Stimulated activated CD4-positive, alpha-beta T cell treated with anti-CD3 and anti-CD28 coated beads, Interleukin-12 subunit alpha, Interleukin-12 subunit beta, amount 100 ng/mL, for 24 hours (primary cell): ENCODE data around the gene ETV3.
"Not testable (repeated sequence)": the region's sequence is repeated elsewhere in the genome, so short reads cannot be mapped to it uniquely, and the experiment has no call there.

ENCODE experiments used
- DNase-seq, 2 experiments: peaks; one replicate each; pipeline ENCODE4 v3.0.0-alpha.2; 2020; ENCODE audit warnings: low read depth in 2 of 2

Gene ETV3

DNA sequence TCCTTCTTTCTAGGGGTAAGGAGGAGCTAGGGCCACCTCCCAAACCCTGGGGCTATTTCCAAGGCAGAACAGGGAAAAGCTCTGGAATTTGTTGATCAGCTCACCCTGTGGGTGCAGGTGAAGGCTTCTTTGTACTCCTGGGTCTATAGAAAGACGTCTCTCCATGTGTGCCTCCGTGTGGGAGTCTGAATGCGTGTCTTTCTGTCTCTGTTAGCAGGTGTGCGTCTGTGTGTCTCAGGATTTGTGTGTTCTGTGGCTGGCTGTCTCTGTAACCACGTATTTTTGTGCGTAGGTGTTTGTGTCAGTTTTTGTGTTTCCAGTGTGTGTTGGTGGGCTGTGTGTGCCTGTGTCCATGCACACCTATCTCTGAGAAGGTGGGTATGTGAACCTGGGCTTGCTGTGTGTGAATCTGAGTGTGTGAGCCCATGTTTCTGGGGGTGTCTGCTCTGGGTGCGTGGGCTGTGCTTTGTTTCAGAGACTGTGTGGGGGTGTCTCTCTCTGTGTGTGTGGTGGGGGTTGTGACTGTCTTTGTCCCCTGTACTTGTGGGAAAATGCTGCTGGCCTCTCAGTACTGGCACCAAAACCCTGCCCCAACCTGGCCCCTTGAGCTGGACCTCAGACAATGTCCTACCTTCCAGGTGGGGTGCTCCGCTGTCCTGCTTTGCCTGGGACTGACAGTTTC, 25.9 kb downstream of the ETV3 start:
- no peak for DNase-seq

DNA sequence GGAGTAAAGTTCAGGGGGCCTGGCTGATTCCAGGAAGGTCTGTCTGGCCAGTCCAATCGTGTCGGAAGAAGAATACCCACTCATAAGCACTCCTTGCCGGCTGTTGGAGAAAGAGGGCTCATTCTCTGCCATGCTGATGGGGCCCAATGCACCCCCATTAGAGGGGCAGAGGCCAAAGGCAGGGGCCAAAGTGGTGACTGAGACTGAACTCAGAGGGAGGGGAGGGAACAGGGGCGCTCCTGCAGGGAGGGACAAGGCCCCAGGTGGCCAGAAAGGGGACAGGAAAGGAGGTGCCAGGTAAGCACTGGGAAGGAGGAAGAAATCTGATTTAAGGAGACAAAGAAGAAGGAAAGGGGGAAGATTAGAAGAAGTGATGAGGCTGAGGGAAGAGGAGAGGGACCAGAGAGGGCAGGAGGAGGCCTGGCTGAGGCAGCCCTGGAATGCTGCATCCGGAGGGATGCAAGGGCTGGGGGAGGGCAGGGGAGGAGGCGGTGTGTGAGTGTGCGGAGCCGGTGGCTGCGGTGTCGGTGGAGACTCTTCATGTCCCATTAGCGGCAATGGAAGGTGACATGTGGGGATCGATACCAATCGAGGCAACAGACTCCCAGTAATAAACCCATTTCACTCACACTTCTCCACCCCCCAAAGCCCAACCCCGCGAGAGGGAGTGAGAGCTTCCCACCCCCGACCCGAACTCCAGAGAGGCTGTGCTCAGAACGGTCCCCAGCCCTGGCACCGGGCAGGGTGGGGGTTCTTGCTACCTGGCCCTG, 26.6 kb downstream of the ETV3 start:
- DNase-seq, result no peak

DNA sequence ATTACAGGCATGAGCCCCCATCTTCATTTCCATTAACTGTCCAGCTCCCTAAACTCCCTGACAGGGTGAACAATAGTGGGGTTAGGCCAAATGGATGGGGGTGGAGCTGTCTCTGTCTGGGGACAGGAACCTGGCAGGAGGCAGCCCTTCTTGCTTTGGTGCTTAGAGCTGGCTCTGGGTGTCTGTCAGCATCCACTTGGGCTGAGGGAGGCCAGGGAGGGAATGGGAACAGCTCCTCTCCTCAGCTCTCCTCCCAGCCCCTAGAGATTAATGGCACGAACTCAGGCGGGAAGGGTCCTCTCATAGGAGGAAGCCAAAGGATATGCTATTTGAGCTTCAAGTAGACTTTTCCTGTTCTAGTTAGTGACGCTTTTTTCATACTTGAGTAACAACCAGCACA, 27.5 kb downstream of the ETV3 start:
- no peak for DNase-seq

DNA sequence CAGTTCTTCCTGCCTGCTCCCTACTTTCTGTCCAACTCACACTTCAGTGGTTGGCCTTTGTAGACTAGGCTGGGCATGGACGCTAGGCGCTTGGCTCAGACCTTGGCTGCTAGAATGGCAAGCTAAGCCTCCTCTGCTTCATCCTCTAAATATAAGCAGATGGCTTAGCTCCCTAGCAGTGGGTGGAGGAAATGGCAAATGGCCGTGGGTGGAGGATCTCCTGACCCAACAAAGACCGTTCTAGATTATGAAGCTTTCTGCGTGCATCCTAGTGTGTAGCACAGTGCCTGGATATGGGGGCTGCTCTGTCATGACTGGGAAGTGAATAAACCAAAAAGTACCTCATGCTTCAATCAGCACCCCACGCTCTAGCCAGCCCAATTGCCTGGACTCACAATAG, 28.2 kb downstream of the ETV3 start:
- DNase-seq, result no peak

DNA sequence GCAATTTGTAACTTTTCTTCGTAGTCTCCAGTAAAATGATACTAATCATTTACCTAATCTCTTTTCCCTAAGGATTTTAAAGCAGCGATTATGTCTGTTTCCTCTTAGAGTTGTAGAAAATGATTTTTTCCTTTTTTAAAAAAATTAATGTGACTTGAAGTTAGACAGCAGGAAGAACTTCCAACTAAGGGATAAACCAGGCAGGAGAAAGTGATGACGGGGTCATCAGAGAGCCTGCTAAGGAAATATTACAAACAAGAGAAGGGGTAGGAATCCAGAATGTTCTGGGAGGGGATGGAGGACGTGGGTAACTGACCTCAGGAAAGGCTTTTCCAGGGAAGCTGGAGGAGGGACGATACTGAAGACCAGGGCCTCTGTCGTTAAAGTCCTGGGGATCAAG, 29.7 kb downstream of the ETV3 start:
- no peak for DNase-seq

DNA sequence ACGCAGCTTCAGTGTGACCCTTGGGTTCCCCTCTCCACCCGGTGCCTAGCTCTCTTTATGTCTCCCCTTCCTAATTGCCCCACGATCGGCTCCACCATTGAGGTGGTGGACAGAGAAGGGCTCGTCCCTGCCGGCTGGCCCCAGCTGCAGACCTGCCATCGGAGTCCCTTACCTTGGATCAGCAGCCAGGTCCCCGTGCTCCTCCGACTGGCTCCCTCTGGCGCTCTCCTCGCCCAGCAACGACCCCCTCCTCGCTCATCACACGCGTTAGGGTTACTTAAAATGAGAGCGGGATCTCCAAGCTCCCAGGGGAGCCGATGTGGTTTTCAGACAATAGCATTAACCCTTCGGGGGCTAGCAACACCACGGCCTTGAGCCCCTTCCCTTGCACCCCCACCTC, 30.5 kb downstream of the ETV3 start:
- no peak for DNase-seq

DNA sequence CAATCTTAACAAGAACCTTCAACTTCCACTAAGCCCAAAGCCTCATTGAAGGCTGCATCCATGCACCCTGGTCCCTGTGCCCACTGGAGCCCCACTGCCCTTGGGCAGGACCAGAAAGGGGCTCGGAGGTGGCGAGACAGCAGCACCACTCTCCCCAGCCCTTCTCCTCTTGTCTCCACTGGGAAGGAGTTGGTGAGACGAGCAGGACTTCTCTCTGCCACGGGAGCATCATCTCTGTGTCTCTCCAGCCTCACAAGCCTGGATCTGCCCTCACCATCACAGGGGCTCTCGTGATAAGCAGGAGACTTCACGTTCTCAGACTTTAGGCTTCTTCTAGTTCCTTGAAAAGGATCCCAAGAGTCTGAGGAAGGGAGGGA, 31.4 kb downstream of the ETV3 start:
- no peak for DNase-seq

DNA sequence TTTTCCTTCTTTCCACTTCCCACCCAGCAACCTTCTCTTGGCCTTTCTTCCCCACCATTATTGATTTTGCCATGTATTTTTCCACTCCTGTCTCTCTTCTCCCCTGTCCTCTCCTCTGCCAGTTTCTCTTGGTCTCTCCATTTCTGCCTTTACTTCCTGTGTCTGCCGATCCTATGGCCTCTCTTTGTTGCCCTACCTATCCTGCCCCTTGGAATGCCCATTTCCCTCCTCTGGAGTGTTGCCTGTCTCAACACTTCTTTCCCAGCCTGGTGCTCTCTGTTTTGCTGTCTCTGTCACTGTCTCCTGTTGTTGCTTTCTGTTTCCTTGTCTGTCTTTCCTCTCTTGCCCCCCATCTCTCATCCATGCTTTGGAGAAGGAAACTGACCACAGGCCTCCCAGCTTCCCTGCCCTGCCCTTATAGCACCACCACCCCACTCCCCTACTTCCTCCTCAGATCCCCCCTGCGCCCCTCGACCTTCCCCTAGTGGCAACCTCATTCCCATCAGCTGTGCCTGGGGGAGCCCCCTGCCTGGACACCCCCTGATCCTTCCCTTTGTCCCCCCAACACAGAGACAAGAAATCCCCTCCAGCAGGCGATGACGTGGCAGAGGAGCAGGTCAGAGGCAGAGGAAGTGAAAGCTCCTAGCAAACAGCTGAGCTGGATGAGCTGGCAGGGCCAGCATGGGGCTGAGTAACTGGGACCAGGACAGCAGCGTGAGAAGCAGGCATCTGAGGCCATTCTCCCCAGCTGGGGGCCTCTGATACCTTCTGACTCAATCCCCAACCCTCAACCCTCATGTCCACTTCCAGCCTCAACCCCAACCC, 32.0 kb downstream of the ETV3 start:
- DNase-seq, result no peak

DNA sequence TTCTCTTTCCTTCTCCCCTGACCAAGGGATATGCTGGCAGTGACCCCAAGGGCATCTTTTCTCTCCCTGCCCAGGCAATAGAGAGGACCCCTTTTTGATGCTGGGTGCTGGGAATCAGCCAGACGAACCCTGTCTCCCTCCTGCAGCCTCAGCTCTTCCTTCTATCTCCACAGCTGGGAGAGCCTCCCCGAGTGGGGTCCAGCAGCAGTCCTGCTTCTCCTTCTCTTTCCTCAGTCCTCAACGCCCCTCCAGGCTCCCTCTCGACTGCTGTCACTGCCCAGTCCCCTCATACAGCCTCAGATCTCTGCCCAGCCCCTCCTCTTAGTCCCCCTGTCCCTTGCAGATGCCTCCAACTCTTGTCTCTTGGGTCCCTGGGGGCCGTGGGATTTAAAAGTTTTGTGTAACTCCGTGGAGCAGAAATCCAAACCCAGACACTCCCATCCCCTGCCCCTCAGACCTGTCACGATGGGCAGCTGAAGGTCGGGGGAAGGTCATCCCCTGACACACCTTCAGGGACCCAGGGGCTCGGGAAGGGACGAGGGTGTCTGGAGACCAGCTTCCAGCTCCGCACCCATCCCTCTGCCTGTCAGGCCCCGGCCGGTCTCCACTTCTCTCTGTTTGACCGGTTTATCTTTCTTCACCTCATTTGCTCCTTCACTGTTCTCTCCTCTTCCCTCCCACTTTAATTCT, 32.8 kb downstream of the ETV3 start:
- no peak for DNase-seq

DNA sequence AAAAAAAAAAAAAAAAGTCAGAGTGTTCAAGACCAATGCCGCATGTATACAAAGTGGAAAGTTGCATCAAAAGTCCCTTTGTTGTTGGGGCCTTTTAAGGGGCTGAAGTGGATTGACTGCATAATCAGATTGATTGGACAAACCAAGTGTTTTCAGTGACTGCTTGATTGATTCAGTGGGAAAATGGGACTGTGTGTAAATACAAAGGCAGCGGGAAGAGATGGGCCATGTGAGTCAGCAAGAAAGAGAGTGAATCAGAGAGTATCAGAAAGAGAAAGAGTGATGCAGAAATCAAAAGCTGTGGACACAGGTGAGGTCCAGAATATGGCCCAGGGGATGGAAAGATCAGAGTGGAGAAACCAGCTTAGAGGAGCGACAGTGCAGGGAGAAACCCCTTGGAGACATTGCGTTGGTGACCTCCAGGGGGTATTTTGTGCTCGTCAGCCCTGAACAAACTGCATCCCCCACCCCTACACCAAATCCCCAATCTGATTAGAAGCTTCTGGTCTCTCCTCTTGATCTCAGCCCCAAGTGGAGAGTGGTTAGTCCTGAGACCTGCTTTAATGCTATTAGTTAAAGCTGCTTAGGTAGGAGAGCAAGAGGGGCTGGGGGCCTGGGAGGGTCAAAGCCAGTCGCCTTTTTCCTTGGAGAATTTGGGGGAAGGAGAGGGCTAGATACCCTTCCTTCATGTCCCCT, 33.4 kb downstream of the ETV3 start:
- DNase-seq, result no peak

DNA sequence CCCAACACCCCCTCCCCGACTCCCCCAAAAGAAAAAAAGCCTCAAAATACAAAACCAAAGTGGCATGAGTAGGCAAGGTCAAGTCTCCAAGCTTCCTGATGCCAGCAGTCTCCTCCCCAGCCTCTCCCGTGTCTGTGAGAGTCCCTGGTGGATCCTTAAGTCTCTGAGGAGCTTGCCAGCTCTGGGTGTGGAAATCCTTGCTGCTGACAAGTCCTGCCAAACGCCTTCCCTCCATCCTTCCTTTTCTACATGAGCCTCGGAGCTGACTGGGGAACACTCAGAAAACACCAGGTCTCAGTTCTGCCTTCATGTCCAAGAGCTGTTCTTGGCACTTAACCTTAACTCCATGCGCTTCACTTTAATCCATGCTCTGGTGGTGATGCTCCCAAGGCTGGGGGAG, 34.9 kb downstream of the ETV3 start:
- DNase-seq, result no peak

DNA sequence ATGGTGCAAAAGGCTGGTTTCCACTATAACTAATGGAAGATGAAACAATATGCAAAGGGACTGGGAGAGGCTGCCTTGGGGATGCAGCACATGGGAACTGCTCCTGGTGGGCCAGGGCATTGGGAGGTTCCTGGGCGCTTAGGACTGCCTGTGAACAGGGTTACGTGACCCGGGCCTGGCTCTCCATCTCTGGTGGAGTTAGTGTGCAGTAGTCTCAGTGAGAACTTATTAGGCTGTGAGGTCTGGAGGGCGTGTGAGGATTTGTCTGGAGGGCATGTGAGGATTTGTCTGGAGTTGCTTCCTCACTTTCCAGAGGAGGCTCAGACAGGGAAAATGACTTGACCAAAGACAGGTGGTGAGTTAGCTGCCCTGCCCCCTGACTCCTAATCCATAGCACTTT, 37.0 kb downstream of the ETV3 start:
- no peak for DNase-seq

DNA sequence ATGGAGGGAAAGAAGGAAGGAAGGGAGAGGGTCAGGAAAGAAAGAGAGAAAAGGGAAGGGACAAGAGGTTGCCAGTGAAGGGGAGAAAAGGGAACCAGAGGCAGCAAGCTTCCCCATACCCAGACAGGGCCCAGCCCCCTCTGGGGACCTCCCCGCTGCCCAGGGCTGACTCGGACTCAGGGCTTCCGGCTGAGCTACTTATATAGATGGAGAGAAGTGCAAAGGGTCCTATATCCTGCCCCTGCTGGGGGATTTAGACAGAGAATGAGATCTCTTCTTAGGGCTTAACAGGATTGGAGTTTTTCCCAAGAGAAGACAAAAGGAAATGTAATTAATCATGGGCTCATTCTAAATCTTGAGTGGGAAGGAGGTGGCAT, 38.6 kb downstream of the ETV3 start, which contains the start of gene ETV3L:
TSS of gene ETV3L (minus strand) at position 176 of the 377 bp plus-strand sequence. CDS start 285 bp downstream, outside the sequence.
- no peak for DNase-seq

DNA sequence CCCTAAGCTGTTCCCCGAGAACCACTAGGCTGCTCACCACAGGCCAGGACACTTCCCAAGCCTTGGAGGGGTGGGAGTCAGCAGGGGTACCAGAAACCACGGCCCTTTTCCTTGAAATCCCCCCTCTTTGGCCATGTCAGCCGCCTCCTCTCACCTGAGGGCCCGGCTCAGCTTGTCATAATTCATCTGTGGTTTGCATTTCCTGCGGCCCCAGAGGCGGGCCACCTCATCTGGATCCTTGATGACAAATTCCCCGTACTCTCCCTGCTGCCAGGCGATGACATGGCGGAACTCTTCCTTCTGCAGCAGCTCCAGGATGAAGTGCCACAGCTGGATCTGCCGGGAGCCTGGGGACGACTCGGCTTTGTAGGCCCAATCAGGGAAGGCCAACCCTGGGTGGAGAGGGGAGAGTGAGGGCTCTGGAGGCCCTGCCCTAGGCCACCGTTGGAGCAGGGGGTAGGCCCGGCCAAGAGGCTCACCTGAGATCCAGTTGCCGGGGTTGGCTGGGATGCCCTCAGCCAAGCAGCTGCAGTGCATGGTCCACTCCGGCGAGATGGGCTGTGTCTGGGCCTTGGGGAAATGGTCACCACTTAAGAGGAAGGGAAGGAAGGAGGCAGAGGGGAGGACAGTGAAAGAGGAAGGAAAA, 39.1 kb downstream of the ETV3 start:
- DNase-seq, result not testable (repeated sequence)

DNA sequence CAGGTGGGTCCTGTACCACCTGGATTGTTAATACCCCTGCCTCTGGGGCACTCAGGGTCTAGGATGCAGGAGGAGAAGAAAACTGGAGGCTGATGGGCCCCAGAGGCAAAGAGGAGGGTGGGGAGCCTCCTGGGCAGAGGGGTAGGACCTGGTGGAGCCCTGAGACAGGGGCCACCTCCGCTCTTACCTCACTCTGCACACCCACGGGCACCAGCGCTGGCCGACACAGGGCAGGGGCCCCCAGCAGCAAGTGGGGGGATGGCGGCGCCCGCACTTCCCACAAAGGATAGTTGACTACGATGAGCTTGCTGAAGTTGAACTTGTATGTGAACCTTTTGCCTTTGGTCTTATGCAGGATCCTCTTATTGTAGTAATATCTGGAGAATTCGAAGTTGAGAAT, 39.7 kb downstream of the ETV3 start:
- no peak for DNase-seq

DNA sequence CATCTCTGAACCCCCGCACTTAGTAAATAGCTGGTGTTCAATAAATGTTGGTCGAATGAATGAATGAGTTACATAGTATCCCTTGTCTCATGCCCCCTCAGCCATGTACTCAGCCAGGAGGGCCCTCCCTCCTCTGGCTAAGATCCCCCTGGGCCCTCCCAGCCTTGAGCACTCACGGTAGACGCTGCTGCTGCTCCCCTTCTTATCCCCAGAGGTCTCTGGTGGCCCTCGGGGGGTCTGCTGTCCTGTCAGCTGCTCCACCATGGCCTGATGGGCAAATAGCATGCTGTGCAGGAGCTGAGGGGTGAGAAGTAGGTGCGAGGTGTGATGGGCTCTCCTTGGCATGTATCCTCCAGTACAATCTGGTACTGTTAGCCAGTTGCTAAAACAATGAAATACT, 40.5 kb downstream of the ETV3 start:
- DNase-seq, result no peak

DNA sequence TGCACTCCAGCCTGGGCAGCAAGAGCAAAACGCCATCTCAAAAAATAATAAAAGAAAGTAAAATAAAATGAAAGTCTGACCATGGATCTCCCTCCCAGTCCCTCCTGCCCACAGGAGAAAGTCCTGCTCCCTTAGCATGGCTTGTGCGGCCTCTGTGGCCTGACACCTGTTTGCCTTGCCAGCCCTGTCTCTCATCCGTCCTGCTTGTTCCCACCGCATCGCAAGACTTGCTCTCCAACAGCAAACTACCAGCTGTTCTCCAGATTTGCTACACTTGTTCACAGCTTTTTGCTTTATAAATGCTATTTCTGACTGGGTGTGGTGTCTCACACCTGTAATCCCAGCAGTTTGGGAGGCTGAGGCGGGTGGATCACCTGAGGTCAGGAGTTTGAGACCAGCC, 41.3 kb downstream of the ETV3 start:
- no peak for DNase-seq

DNA sequence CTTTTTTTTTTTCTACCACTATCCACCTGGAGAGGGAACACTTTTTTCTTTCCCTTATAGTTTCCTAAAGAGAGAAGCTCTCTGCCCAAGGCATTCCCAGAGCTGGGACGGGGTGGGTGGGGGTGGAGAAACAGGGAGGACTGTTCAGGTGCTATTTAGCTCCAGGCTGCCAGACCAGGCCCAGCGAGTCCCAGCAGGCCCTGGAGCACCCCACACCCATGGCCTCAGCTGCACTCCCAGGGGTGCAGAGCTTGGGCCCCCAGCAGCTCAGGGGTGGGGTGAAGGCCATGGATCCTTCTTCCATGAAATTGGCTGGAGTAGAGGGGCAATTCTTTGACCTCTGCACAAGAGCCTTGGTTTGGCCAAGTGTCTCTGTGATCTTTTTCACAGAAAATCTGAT, 42.6 kb downstream of the ETV3 start:
- no peak for DNase-seq

DNA sequence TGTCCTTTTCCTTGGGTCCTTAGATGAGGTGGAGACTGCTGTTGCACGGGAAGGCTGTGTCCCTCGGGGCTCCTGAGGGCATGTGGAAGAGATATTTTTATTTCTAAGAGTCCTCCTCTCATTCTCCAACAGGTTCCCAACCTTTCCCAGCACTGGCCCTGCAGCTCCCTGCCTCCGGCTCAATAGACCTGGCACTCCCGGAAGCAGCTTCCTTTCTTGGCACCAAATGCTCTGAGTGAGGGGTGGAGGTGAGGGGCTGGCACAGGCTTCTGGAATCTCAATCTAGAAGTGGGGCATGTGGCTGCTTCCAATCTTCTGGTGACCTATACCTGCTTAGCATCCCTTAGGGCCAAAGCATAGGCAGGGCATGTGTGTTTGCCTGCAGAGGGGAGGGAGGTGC, 43.1 kb downstream of the ETV3 start:
- DNase-seq, result no peak

DNA sequence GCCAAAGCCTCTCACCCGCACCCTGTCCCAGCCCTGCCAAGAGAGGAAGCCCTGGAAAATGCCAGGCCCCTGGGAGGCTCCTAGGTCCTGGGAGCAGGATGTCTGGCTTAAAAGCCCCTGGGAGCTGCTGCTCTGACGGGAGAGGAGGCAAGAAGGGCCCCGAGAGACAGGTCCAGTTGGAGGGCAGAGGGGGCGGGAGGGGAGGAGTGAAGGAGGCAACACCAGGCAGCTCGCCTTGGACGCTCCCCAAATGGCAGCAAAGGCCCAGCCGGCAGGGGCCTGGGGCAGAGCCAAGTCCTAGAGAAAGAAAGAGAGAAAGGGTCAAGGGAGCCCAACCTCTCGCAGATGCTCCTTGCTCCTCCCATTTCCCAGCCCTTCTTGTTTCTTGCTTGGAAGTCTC, 45.4 kb downstream of the ETV3 start:
- DNase-seq, result no peak

DNA sequence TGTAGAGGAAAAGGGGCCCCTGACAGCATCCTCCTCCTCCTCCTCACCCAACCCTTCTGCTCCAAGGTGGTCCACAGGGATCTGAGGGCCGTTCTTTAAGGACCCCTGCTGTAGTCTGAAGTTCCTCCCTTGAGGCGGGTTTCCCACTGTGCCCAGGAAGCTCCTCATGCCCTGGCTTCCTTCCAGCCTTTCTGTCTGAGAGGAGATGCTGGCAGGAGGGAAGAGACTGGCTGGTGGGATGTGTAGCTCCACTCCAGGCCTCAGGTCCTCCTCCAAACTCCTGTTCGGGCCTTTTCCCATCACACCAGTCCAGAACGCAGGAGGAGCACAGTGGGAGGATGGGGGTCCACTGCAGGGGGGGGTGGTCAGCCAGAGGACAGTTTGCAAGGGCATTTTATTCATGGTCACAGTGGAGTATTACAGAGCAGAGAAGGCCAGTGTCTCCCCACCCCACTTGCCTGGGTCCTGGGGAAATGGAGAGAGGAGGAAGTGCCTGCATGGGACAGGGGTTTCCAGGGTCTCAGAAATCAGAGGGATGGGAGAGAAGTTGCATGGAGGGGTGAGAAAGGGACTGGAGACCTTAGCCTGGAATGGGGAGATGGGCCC, 46.4 kb downstream of the ETV3 start:
- DNase-seq, result no peak
